ENCODE measurements around the gene MSI1. TPM values are rescaled to one million over a fixed set of nuclear protein-coding genes. Genes with fewer than 3 reads are reported as not detected.

MSI1 gene
- total RNA-seq, 4 donors from 2014 or later, result 0.16 TPM; not detected in 3

DNA sequence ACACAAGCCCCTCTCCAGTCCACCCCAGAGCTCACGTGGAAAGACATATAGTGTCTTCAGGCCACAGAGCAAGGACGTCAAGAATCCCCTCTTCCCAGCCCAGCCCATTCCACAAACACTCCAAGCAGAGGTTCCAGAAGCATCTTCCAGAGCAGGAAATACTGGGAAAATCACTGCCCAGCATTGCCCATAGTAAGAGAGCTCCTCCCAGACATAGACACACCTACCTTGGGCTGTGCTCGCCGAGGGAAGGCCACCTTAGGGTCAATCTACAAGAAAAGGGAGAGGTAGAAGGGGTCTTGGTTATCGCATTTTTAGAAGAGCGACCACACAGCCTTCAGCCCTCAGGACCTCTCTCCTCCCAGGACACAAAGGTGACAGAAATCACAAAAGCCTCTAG lies 4.5 kb downstream of the MSI1 start:
- peaks cover 25 to 35% (median 30%) of the 10 kb centered on the region in 3 donors for H3K27me3 ChIP-seq
- H3K36me3 ChIP-seq, result no peaks in the 10 kb centered on the region
- in situ Hi-C loops (cut with MboI; ENCODE audit: low sequenced_read_pairs in 4 of 4), result no loop called here
- TF ChIP-seq POLR2A (IDR thresholded peaks at IDR 0.05), result no peak
- TF ChIP-seq, protein P1, sequence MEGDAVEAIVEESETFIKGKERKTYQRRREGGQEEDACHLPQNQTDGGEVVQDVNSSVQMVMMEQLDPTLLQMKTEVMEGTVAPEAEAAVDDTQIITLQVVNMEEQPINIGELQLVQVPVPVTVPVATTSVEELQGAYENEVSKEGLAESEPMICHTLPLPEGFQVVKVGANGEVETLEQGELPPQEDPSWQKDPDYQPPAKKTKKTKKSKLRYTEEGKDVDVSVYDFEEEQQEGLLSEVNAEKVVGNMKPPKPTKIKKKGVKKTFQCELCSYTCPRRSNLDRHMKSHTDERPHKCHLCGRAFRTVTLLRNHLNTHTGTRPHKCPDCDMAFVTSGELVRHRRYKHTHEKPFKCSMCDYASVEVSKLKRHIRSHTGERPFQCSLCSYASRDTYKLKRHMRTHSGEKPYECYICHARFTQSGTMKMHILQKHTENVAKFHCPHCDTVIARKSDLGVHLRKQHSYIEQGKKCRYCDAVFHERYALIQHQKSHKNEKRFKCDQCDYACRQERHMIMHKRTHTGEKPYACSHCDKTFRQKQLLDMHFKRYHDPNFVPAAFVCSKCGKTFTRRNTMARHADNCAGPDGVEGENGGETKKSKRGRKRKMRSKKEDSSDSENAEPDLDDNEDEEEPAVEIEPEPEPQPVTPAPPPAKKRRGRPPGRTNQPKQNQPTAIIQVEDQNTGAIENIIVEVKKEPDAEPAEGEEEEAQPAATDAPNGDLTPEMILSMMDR (IDR thresholded peaks at IDR 0.05 in 4 of 5, conservative IDR thresholded peaks at IDR 0.05 in 1 of 5), result no peak
- H3K4me1 ChIP-seq, result peaks cover 0 to 9% of the 10 kb centered on the region in 2 donors
- DNase-seq (no peak), ATAC-seq (no peak)
- no peak overlapping the region for H3K4me3 ChIP-seq
- intact Hi-C loops (cut with DNase I; ENCODE audit: low total_unique reads), result no loop called here
- H3K27ac ChIP-seq, result no peak overlapping the region
- no peaks in the 10 kb centered on the region for H3K9me3 ChIP-seq

DNA sequence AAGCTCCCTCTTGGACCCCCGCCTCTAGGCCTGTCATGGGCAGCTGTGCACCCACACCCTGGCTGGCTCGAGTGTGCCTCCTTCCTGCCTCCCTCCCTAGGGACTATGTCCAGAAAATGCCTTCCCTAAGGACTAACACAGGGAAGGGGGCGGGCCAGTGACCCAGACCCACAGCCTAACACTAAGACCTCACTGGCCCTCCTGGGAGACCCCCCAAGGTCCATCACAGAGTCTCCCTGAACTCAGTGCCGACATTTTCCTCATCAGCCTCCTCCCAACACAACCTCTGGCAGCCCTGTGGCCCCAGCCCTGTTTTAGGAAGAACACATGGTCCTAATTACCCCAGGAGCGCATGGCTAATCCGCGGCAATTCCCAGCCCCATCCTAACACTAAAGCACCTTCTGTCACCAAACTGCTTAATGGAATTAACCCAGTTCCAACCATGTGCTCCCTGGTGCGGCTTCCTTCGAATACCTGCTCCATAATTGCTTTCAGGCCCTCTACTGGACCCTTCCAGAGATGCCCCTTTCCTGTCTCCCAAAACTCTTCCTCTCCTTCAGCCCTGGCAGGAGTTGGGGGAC lies 5.6 kb downstream of the MSI1 start:
- TF ChIP-seq, protein P1 (IDR thresholded peaks at IDR 0.05 in 4 of 5, conservative IDR thresholded peaks at IDR 0.05 in 1 of 5), result no peak
- TF ChIP-seq POLR2A (IDR thresholded peaks at IDR 0.05), result no peak
- in situ Hi-C loops (cut with MboI; ENCODE audit: low sequenced_read_pairs in 4 of 4) (no loop called here), intact Hi-C loops (cut with DNase I; ENCODE audit: low total_unique reads) (no loop called here)

DNA sequence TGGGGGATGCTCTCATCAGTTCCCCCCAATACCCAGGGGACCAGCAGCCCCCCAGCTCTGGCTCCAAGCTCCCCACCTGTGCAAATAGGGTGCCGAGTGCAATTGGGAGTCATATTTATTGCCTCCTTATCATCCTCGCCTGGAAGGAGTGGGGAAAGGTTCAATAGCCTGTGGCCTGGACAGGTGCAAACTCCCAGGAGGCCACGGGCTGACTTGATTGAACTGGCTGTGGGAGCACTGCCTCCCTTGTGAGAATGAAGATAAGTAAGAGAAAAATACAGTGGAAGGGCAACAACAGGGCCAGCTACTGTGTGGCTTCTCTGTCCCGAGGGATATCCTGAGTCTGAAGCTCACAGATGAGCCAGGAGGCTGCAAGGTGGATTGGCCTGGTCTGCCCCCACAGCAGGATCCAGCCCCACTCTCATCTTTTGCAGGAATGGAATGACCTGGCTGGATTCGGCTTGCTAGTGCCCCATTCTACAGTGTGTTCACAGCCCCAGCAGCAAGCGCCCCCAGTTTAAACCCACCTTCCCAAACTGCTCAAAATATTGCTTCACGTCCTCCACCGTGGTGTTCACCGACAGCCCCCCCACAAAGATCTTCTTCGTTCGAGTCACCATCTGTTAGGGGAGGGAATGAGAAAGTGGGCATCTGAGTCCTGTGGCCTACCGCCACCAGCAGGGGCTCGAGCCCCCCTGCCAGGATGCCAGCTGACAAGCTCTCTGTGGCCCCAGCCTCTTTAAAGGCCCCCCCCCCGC lies 6.3 kb downstream of the MSI1 start:
- H3K27ac ChIP-seq, result no peak overlapping the region
- TF ChIP-seq, protein P1 (IDR thresholded peaks at IDR 0.05 in 4 of 5, conservative IDR thresholded peaks at IDR 0.05 in 1 of 5), result no peak
- TF ChIP-seq POLR2A (IDR thresholded peaks at IDR 0.05), result no peak
- ATAC-seq (no peak), DNase-seq (no peak)
- no peaks in the 10 kb centered on the region for H3K9me3 ChIP-seq
- H3K4me1 ChIP-seq, result peaks cover 0 to 7% of the 10 kb centered on the region in 2 donors
- peaks cover 17 to 25% (median 23%) of the 10 kb centered on the region in 3 donors for H3K27me3 ChIP-seq
- H3K36me3 ChIP-seq, result no peaks in the 10 kb centered on the region
- in situ Hi-C loops (cut with MboI; ENCODE audit: low sequenced_read_pairs in 4 of 4) (no loop called here), intact Hi-C loops (cut with DNase I; ENCODE audit: low total_unique reads) (no loop called here)
- no peak overlapping the region for H3K4me3 ChIP-seq

More for the DNA sequence above, 5.6 kb downstream of the MSI1 start:
- Histone ChIP-seq H3K27ac (no peak overlapping the region), H3K36me3 (no peaks in the 10 kb centered on the region), H3K4me3 (no peak overlapping the region), H3K27me3 (peaks cover 22 to 31% (median 28%) of the 10 kb centered on the region in 3 donors), H3K4me1 (peaks cover 0 to 7% of the 10 kb centered on the region in 2 donors), H3K9me3 (no peaks in the 10 kb centered on the region)
- no peak for ATAC-seq
- DNase-seq, result no peak

DNA sequence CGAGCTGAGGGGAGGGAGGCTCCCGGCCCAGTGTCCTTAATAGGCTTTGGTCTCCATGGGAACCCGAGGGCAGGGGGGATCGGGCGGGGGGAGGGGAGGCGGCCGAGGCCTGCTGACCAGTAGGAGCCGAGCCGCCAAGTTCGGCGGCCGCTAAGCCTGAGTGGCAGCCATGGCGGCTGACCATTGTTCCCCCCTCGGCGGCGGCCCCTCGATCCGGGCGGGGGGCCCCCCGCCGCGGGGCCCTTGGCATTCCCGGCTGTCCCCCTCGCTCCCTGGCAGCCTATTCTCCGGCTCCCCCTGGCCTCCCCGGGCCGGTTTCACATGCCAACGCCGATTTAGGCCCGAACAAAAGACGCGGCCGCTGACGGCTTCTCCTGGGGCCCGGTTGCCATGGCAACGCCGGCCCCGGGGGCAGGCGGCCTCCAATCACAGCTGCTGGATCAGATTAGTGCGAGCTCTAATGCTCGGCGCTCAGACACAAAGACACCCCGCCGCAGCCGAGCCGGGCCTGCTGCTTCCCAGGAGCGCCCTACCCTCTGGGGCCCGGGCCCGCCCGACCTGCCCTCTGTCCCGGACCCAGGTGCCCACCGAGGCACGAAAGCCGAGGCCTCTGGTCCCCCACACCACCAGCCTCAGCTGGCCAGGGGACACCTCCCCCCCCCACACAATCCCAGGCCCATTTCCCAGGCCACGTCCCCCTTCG lies 7.3 kb downstream of the MSI1 start:
- TF ChIP-seq, protein P1 (IDR thresholded peaks at IDR 0.05 in 4 of 5, conservative IDR thresholded peaks at IDR 0.05 in 1 of 5), result no peak
- TF ChIP-seq POLR2A (IDR thresholded peaks at IDR 0.05), result no peak
- Histone ChIP-seq H3K9me3 (no peaks in the 10 kb centered on the region), H3K27ac (no peak overlapping the region), H3K4me1 (peaks cover 0 to 7% of the 10 kb centered on the region in 2 donors), H3K36me3 (no peaks in the 10 kb centered on the region), H3K27me3 (peaks cover 10 to 17% (median 14%) of the 10 kb centered on the region in 3 donors), H3K4me3 (peak overlapping the region; percentile 32 to 52 (median 42))
- ATAC-seq, result peak in 1 of 2 donors; percentile 36
- in situ Hi-C loops (cut with MboI; ENCODE audit: low sequenced_read_pairs in 4 of 4), result no loop called here
- no peak for DNase-seq
- intact Hi-C loops (cut with DNase I; ENCODE audit: low total_unique reads), result no loop called here

Data from gastrocnemius medialis (tissue), 4 donors.